ENCODE data around the gene WARS2.

WARS2 gene

DNA sequence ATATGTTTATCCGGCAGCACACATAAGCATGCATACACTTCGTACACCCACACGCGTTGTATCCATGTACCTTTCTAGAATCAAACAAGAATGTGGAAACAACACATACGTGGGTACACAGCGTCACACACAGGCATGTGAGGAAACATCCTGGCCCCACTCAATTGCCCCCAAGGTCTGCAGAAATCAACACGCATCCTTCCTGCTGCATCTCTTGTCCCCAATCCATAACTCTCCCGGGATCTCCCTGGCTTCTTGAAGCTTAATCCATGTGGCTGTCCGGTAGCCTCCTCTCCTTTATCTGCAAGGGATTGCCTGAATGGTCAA is 146.8 kb downstream of the WARS2 start:
- TF ChIP-seq ZFX (IDR thresholded peaks at IDR 0.05) = no peak
- no peak for TF ChIP-seq CTCF (conservative IDR thresholded peaks at IDR 0.05)
- no peak overlapping the region for H3K27ac ChIP-seq

- no peak overlapping the region for H3K27ac ChIP-seq
- no peak for TF ChIP-seq CTCF (conservative IDR thresholded peaks at IDR 0.05)
- no peak for TF ChIP-seq ZFX (IDR thresholded peaks at IDR 0.05)
Observed at GRCh38 chr1:118992868-118993699, 147.4 kb downstream of the WARS2 start.

DNA sequence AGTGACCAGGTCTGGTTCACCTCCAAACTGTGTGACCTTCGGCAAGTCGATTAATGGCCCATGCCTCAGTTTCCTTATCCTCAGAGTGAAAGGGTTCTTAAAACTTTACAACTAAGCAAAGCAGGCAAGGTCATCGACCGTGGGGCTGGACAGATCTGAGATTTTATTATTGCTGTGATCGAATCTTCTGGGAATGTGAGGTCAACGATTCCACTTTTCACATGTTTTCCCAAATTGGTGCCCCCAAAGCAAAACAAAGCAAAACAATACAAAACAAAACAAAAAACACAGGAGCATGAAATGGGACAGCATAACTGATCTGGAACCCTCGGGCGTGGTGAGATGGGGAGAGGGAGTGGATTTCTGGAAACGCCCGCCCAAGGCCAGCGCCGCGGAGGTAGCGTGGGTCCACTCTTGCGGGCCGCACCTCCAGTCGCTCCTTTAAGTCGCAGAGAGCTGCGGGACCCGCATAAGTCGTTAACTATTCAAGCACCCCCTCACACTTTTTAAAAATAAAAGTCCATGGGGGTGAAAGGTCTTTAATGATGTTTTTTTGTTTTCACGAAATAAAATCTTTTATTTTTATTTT is 148.1 kb downstream of the WARS2 start:
- TF ChIP-seq ZFX (IDR thresholded peaks at IDR 0.05) (no peak), CTCF (conservative IDR thresholded peaks at IDR 0.05) (no peak)
- H3K27ac ChIP-seq = no peak overlapping the region

DNA sequence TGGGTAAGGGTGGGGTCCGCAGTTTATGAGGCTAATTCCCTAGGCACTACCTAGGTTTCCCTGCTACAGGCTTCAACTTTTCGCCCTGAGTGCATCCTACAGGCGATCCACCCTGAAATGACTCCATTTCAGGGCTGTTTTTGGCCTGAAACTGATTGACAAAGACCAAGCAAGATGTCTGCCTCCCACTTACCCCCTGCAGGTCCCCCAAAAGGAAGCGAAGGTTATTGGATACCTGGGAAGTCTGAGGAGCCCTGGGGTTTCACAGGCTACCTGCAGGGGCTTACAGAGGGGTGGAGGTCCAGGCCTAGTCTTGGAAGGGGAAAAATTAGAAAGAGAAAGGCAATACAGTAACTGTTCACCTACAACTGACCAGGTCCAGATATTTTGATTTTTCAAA is 149.0 kb downstream of the WARS2 start:
- TF ChIP-seq CTCF (conservative IDR thresholded peaks at IDR 0.05) (no peak), ZFX (IDR thresholded peaks at IDR 0.05) (no peak)
- H3K27ac ChIP-seq = no peak overlapping the region

- TF ChIP-seq ZFX (IDR thresholded peaks at IDR 0.05) (no peak), CTCF (conservative IDR thresholded peaks at IDR 0.05) (no peak)
Observed at GRCh38 chr1:118990513-118991152, 149.8 kb downstream of the WARS2 start.

GRCh38 chr1:118989878-118990378 is 150.5 kb downstream of the WARS2 start:
- H3K27ac ChIP-seq = no peak overlapping the region
- TF ChIP-seq CTCF (conservative IDR thresholded peaks at IDR 0.05) (no peak), ZFX (IDR thresholded peaks at IDR 0.05) (no peak)

More at GRCh38 chr1:118990513-118991152, 149.8 kb downstream of the WARS2 start:
- H3K27ac ChIP-seq = no peak overlapping the region
